Duodenal mucosa (tissue), 2 donors: Measurements from ENCODE around the gene FRMD4A.

Experiments
- H3K27ac ChIP-seq: one replicate; pipeline ENCODE4 v1.7.0; 2013; ENCODE audit warnings: low read depth, low read length
- H3K27me3 ChIP-seq, 2 donors: one replicate each; pipeline ENCODE4 v1.7.0; 2013; ENCODE audit warnings: low read length in 2 of 2, control low read depth in 1 of 2; ENCODE audit not compliant: insufficient read depth in 2 of 2, control insufficient read depth in 1 of 2
- H3K36me3 ChIP-seq, 2 donors: one replicate each; pipeline ENCODE4 v1.7.0; 2013; ENCODE audit warnings: low read length in 2 of 2, control low read depth in 1 of 2; ENCODE audit not compliant: insufficient read depth in 2 of 2, control insufficient read depth in 1 of 2
- H3K4me1 ChIP-seq, 2 donors: one replicate each; pipeline ENCODE4 v1.7.0; 2013; ENCODE audit warnings: low read length in 2 of 2, control low read depth in 1 of 2; ENCODE audit not compliant: insufficient read depth in 2 of 2, control insufficient read depth in 1 of 2
- H3K4me3 ChIP-seq, 2 donors: one replicate each; pipeline ENCODE4 v1.7.0; 2013; ENCODE audit warnings: low read length in 2 of 2, low read depth in 1 of 2
- H3K9ac ChIP-seq, 2 donors: one replicate each; pipeline ENCODE4 v1.7.0; 2013; ENCODE audit warnings: low read length in 2 of 2, low read depth in 1 of 2
- H3K9me3 ChIP-seq, 2 donors: one replicate each; pipeline ENCODE4 v1.7.0; 2013; ENCODE audit warnings: low read length in 2 of 2, control low read depth in 1 of 2; ENCODE audit not compliant: control insufficient read depth in 1 of 2

Gene FRMD4A

DNA sequence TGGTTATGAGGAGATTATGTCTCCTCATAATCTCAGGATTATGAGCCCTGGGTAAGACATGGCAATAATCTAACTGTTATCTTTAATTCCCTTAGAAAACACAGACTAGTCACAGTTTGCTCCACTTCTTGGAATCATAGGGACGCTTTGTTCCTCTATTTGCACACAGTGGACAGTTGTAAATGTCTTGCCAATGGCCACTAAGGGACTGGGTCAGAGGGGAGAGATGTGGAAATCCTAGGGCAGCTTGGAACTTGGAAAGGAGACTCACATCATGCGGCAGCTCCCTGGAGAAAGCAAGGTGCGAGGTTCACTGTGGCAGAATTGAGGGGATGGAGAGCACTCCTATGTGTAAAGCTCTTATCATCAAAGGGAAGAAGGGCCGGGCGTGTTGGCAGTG lies 477.9 kb downstream of the FRMD4A start:
- H3K4me3 ChIP-seq = no peak overlapping the region
- no peaks in the 10 kb centered on the region for H3K4me1 ChIP-seq
- H3K27ac ChIP-seq = no peak overlapping the region
- no peak overlapping the region for H3K9ac ChIP-seq
- H3K27me3 ChIP-seq = no peaks in the 10 kb centered on the region
- no peaks in the 10 kb centered on the region for H3K9me3 ChIP-seq
- H3K36me3 ChIP-seq = no peaks in the 10 kb centered on the region

DNA sequence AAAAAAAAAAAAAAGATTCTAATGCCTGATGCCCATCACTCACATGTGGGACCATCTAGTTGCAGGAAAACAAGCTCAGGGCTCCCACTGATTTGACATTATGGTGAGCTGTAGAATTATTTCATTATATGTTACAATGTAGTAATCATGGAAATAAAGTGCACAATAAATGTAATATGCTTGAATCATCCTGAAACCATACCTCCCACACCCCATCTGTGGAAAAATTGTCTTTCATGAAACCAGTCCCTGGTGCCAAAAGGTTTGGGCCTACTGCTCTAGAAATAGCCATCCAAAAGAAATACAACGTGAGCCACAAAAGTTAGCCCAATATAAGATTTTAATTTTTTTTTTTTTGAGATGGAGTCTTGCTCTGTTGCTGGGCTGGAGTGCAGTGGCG lies 478.8 kb downstream of the FRMD4A start:
- Histone ChIP-seq H3K27ac (no peak overlapping the region), H3K27me3 (no peaks in the 10 kb centered on the region), H3K9me3 (no peaks in the 10 kb centered on the region), H3K4me3 (no peak overlapping the region), H3K9ac (no peak overlapping the region), H3K36me3 (no peaks in the 10 kb centered on the region), H3K4me1 (no peaks in the 10 kb centered on the region)

DNA sequence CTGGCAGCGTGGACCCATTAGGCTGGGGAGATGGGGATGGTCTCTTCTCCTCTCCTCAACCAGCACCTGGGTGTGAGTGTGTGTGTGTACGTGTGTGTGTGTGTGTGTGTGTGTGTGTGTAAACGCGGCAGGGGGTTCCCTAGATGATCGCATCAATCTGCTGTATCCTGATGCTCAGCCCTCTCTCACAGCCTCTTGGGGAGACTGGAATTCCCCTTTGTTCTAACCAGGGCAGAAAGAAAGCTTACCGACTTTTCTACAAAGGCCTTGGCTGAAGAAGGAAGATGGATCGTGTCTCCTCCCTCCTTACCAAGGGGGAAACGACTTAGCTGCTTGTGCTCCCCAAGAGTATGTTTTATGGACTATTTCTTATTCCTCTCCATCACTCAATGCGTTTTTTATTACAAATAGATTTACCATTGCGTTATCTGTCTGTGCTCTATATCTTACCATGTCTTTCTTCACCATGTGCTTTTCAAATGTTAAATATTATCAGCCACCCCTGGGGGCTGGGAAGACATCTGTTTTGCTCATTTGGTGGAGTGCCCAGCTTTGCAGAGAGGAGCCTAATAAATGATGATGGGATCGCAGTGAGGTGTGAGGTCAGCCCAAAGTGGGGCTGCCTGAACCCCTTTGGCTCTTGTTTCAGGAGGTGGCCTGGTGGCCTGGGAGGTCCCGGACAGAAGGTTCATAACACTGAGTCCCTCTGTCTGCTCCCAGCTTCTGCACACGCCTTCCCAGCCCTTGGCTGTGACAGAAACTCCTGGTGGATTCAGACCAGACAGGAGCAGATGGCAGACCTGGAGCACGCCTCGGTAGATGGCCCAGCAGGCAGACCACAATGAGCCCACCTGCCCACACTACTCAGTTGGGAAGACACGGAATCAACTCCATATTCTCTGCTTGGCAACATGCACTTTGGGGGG lies 481.9 kb downstream of the FRMD4A start:
- Histone ChIP-seq H3K9me3 (no peaks in the 10 kb centered on the region), H3K4me1 (no peaks in the 10 kb centered on the region), H3K27me3 (no peaks in the 10 kb centered on the region), H3K4me3 (no peak overlapping the region), H3K27ac (no peak overlapping the region), H3K9ac (no peak overlapping the region), H3K36me3 (no peaks in the 10 kb centered on the region)

DNA sequence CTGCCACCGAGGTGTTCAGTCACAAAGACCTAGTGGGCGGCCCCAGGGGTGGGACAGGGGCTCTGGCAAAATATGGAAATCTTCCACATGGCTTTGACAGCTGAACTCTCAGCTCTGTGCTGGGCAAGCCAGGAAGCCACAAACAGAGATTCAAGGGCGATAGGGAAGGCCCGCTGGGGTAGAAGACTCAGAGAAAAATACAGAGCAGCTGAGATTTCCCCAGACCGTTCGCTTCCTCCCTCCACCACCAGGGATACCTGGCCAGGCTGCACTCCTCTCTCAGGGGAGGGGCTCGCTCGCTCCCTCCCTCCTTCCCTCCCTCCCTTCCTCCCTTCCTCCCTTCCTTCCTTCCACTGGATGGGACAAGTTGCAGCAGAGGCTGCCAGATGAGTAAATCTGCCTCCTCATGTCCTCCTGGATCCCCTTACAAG lies 483.5 kb downstream of the FRMD4A start:
- Histone ChIP-seq H3K36me3 (no peaks in the 10 kb centered on the region), H3K4me1 (no peaks in the 10 kb centered on the region), H3K27me3 (no peaks in the 10 kb centered on the region), H3K9ac (no peak overlapping the region), H3K27ac (no peak overlapping the region), H3K9me3 (no peaks in the 10 kb centered on the region), H3K4me3 (no peak overlapping the region)

DNA sequence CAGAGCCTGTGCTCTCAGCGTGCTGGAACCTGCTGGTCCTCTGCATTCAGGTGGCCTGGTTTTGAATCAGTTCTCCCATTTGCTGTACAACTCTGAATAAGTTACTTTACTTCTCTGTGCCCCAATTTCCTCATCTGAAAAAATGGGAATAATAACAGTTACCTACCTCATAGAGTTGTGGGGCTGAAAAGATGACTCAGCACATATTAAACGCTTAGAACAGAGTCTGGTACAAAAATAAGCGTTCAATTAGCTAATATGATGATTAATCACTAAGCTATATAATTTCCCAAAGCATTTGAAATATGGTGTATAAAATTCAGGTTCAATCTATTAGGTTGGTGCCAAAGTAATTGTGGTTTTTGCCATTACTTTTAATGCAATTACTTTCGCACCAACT lies 484.8 kb downstream of the FRMD4A start:
- no peak overlapping the region for H3K9ac ChIP-seq
- H3K27ac ChIP-seq = no peak overlapping the region
- H3K4me3 ChIP-seq = no peak overlapping the region
- no peaks in the 10 kb centered on the region for H3K4me1 ChIP-seq
- no peaks in the 10 kb centered on the region for H3K27me3 ChIP-seq
- no peaks in the 10 kb centered on the region for H3K36me3 ChIP-seq
- H3K9me3 ChIP-seq = peaks cover 0 to 4% of the 10 kb centered on the region in 2 donors

DNA sequence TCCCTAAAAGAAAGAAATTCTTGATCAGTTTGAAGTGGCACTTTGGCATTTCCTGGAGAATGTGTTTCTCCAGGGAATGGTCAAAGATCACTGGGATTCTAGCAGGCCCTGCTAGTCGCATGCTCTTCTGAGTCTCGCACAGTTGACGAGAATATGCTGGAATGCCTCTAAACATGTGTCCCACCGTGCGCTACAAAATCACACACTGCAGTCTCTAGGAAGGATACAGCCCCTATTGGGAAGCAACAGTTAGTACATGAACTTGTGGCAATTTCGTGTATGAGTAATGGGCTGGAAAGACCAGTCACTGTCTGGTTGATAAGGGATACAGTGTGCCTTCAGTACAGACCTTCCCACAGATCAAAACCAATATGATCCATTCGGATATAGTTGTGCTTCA lies 486.1 kb downstream of the FRMD4A start:
- H3K4me1 ChIP-seq = no peaks in the 10 kb centered on the region
- H3K9ac ChIP-seq = no peak overlapping the region
- no peaks in the 10 kb centered on the region for H3K27me3 ChIP-seq
- peaks cover 0 to 4% of the 10 kb centered on the region in 2 donors for H3K9me3 ChIP-seq
- H3K27ac ChIP-seq = no peak overlapping the region
- H3K36me3 ChIP-seq = no peaks in the 10 kb centered on the region
- no peak overlapping the region for H3K4me3 ChIP-seq

DNA sequence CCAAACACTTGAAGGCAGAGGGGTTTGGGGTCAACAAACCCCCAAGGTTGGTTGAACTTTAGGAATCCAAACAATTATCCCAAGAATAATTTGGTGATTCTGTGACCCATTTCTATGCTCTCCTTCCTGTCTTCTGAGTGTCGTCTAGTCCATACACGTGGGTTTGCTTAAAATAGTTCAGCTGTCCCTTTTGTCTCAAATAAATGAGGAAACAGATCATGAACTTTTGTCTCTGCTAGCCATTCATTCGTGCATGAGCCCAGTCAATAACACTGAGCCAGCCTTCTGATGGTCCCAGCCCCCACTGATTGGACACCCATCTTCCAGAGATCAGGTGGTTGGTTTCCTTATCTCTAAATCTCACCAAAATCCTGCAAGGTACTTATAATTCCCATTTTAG lies 488.6 kb downstream of the FRMD4A start:
- Histone ChIP-seq H3K4me1 (peaks cover under 1 to 4% of the 10 kb centered on the region in 2 donors), H3K27ac (no peak overlapping the region)

DNA sequence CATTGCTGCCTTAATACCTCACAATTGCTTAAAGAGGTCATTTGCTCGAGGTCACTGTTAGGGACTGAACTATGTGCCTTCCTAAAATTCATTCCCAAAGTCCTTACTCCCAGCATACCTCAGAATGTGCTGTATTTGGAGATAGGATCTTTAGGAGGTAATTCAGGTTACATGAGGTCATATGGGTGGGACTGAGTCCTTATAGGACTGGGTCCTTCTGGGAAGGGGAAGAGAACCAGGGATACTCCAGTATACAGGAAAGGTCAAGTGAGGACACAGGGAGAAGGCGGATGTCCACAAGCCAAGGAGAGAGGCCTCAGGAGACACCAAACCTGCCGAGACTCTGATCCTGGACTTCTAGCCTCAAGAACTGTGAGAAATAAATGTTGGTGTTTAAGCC lies 490.7 kb downstream of the FRMD4A start:
- H3K4me1 ChIP-seq = peaks cover 3 to 4% of the 10 kb centered on the region in 2 donors

More for the DNA sequence above, 488.6 kb downstream of the FRMD4A start:
- no peak overlapping the region for H3K4me3 ChIP-seq
- H3K36me3 ChIP-seq = no peaks in the 10 kb centered on the region
- H3K9ac ChIP-seq = no peak overlapping the region
- peaks cover 0 to 4% of the 10 kb centered on the region in 2 donors for H3K9me3 ChIP-seq
- H3K27me3 ChIP-seq = no peaks in the 10 kb centered on the region

DNA sequence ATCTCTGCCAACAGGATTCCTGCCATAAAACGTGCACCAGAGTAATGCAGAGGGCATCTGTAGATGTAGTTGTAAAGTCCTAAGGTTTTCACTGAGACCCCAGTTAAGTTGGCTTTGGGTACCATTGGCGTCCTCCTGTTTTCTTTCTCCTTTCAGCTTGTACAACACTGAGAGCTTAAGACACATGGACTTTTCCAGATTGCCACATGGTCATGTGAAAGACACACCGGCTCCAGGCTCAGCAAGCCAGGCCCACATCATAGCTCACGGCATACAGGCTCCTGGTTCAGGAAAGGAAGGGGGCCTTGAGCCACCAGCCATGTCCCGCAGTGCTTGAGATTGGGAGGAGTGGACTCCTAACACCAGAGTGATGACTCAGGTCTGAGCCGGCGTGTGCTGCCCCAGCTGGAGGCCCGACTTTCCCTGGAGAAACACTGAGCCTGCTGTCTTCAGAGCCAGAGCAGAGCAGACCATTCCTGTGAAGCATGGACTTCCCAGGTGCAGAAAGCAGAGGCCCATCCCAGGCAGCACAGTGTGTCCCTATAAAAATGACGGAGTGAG lies 491.2 kb downstream of the FRMD4A start:
- Histone ChIP-seq H3K36me3 (no peaks in the 10 kb centered on the region), H3K9me3 (peaks cover 0 to 4% of the 10 kb centered on the region in 2 donors), H3K27me3 (no peaks in the 10 kb centered on the region), H3K27ac (no peak overlapping the region), H3K4me3 (no peak overlapping the region), H3K9ac (no peak overlapping the region), H3K4me1 (peaks cover 4 to 8% of the 10 kb centered on the region in 2 donors)

More for the DNA sequence above, 490.7 kb downstream of the FRMD4A start:
- no peaks in the 10 kb centered on the region for H3K36me3 ChIP-seq
- H3K4me3 ChIP-seq = no peak overlapping the region
- peaks cover 0 to 4% of the 10 kb centered on the region in 2 donors for H3K9me3 ChIP-seq
- H3K27ac ChIP-seq = no peak overlapping the region
- H3K9ac ChIP-seq = no peak overlapping the region
- H3K27me3 ChIP-seq = no peaks in the 10 kb centered on the region

DNA sequence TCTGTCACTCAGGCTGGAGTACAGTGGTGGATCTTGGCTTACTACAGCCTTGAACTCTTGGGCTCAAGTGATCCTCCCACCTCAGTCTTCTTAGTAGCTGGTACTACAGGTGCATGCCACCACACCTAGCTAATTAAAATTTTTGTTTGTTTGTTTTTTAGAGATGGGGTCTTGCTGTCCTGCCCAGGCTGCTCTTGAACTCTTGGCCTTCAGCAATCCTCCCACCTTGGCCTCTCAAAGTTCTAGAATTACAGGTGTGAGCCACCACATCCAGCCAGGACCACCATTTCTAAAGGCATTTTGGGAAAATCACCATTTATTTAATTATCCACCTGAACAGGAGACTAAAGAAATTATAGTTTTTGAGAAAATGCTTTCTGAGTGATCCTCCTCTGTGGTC lies 491.7 kb downstream of the FRMD4A start:
- Histone ChIP-seq H3K9ac (no peak overlapping the region), H3K4me1 (peaks cover 4 to 9% of the 10 kb centered on the region in 2 donors), H3K27me3 (no peaks in the 10 kb centered on the region), H3K9me3 (peaks cover 0 to 4% of the 10 kb centered on the region in 2 donors), H3K4me3 (no peak overlapping the region), H3K27ac (no peak overlapping the region), H3K36me3 (no peaks in the 10 kb centered on the region)
